ENCODE data around the gene RBM19.

DNA sequence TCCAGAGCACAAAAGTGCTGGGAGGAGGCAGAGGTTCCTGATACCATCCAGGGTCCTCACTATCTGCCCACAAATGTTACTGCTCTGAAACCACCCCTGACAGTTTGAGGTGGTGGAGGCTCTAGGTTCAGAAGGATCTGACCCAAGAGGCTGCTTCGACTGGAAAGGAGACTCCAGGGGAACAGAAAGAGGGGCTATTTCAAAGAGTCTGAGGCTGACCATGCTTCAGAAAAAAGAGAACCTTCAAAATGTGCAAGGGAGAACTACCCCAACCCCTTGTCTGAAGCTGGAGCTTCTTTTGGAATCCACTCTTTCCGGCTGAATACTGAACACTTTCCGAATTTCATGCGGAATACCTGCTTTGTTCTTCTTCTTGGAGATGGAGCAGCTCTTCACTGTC is 41.8 kb downstream of the RBM19 start:
- TF ChIP-seq, protein P1, sequence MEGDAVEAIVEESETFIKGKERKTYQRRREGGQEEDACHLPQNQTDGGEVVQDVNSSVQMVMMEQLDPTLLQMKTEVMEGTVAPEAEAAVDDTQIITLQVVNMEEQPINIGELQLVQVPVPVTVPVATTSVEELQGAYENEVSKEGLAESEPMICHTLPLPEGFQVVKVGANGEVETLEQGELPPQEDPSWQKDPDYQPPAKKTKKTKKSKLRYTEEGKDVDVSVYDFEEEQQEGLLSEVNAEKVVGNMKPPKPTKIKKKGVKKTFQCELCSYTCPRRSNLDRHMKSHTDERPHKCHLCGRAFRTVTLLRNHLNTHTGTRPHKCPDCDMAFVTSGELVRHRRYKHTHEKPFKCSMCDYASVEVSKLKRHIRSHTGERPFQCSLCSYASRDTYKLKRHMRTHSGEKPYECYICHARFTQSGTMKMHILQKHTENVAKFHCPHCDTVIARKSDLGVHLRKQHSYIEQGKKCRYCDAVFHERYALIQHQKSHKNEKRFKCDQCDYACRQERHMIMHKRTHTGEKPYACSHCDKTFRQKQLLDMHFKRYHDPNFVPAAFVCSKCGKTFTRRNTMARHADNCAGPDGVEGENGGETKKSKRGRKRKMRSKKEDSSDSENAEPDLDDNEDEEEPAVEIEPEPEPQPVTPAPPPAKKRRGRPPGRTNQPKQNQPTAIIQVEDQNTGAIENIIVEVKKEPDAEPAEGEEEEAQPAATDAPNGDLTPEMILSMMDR (IDR thresholded peaks at IDR 0.05), result no peak
- TF ChIP-seq POLR2A (IDR thresholded peaks at IDR 0.05), result no peak

All from lower leg skin (tissue), 3 donors.